ENCODE measurements around the gene SYNPR. TPM values are rescaled to one million over a fixed set of nuclear protein-coding genes. Genes with fewer than 3 reads are reported as not detected.

SYNPR gene
- 0.87 TPM for polyA plus RNA-seq (2013, experiment 1 of 4)
- polyA plus RNA-seq (2013, experiment 2 of 4) = 0.37 TPM
- polyA plus RNA-seq (2013, experiment 3 of 4) = 0.48 TPM
- polyA plus RNA-seq (2013, experiment 4 of 4) = 0.28 TPM

- peak within 1 kb of the TSS; percentile 52 for H3K4me3 ChIP-seq (ENCODE audit: insufficient read depth, low read depth, low read length)
- peaks cover 63% of the 10 kb centered on the region for H3K27me3 ChIP-seq (ENCODE audit: control insufficient read depth, insufficient read depth, low read length, poor library complexity, severe bottlenecking)
- H3K27ac ChIP-seq (ENCODE audit: insufficient read depth, low read depth, low read length, poor library complexity, severe bottlenecking) = no peak within 1 kb of the TSS
- H3K36me3 ChIP-seq (ENCODE audit: control insufficient read depth, insufficient read depth, low read length) = no peaks in the 10 kb centered on the region
- H3K9me3 ChIP-seq (ENCODE audit: control insufficient read depth, low read length) = no peaks in the 10 kb centered on the region
- 0 to 1% methylated on average over 44 to 45 of the region's 45 CpGs for WGBS, 2 experiments
- peaks cover 11% of the 10 kb centered on the region for H3K4me1 ChIP-seq (ENCODE audit: control insufficient read depth, insufficient read depth, low read length)
These were observed at the start of gene SYNPR for GRCh38 chr3:63278171-63279004. Gene SYNPR, plus strand, starts transcription at chr3:63278308.

- Histone ChIP-seq H3K36me3 (ENCODE audit: control insufficient read depth, insufficient read depth, low read length) (no peaks in the 10 kb centered on the region), H3K27me3 (ENCODE audit: control insufficient read depth, insufficient read depth, low read length, poor library complexity, severe bottlenecking) (no peaks in the 10 kb centered on the region), H3K9me3 (ENCODE audit: control insufficient read depth, low read length) (no peaks in the 10 kb centered on the region), H3K4me1 (ENCODE audit: control insufficient read depth, insufficient read depth, low read length) (peaks cover 4% of the 10 kb centered on the region), H3K27ac (ENCODE audit: insufficient read depth, low read depth, low read length, poor library complexity, severe bottlenecking) (no peak overlapping the region), H3K4me3 (ENCODE audit: insufficient read depth, low read depth, low read length) (no peak overlapping the region)
- WGBS, 2 experiments = 55 to 68% methylated on average over 5 to 6 of the region's 6 CpGs
These were observed 49.4 kb upstream of the SYNPR start for GRCh38 chr3:63228677-63229076.

GRCh38 chr3:63230146-63230545 is 48.0 kb upstream of the SYNPR start:
- Histone ChIP-seq H3K9me3 (ENCODE audit: control insufficient read depth, low read length) (no peaks in the 10 kb centered on the region), H3K36me3 (ENCODE audit: control insufficient read depth, insufficient read depth, low read length) (no peaks in the 10 kb centered on the region), H3K4me1 (ENCODE audit: control insufficient read depth, insufficient read depth, low read length) (peaks cover 4% of the 10 kb centered on the region), H3K4me3 (ENCODE audit: insufficient read depth, low read depth, low read length) (no peak overlapping the region), H3K27me3 (ENCODE audit: control insufficient read depth, insufficient read depth, low read length, poor library complexity, severe bottlenecking) (no peaks in the 10 kb centered on the region), H3K27ac (ENCODE audit: insufficient read depth, low read depth, low read length, poor library complexity, severe bottlenecking) (no peak overlapping the region)

GRCh38 chr3:63231643-63232042 is 46.5 kb upstream of the SYNPR start:
- Histone ChIP-seq H3K9me3 (ENCODE audit: control insufficient read depth, low read length) (no peaks in the 10 kb centered on the region), H3K36me3 (ENCODE audit: control insufficient read depth, insufficient read depth, low read length) (no peaks in the 10 kb centered on the region), H3K27ac (ENCODE audit: insufficient read depth, low read depth, low read length, poor library complexity, severe bottlenecking) (no peak overlapping the region), H3K27me3 (ENCODE audit: control insufficient read depth, insufficient read depth, low read length, poor library complexity, severe bottlenecking) (no peaks in the 10 kb centered on the region), H3K4me3 (ENCODE audit: insufficient read depth, low read depth, low read length) (no peak overlapping the region), H3K4me1 (ENCODE audit: control insufficient read depth, insufficient read depth, low read length) (peaks cover 4% of the 10 kb centered on the region)
- 91 to 99% methylated on average over 2 of the region's 2 CpGs for WGBS, 2 experiments

GRCh38 chr3:63232764-63233396 is 45.2 kb upstream of the SYNPR start:
- Histone ChIP-seq H3K27me3 (ENCODE audit: control insufficient read depth, insufficient read depth, low read length, poor library complexity, severe bottlenecking) (no peaks in the 10 kb centered on the region), H3K4me3 (ENCODE audit: insufficient read depth, low read depth, low read length) (no peak overlapping the region), H3K4me1 (ENCODE audit: control insufficient read depth, insufficient read depth, low read length) (peaks cover 2% of the 10 kb centered on the region), H3K9me3 (ENCODE audit: control insufficient read depth, low read length) (no peaks in the 10 kb centered on the region), H3K27ac (ENCODE audit: insufficient read depth, low read depth, low read length, poor library complexity, severe bottlenecking) (no peak overlapping the region), H3K36me3 (ENCODE audit: control insufficient read depth, insufficient read depth, low read length) (no peaks in the 10 kb centered on the region)
- WGBS, 2 experiments = 100% methylated on average over 1 to 2 of the region's 3 CpGs

- WGBS, 2 experiments = 94 to 95% methylated on average over 4 to 5 of the region's 5 CpGs
These were observed 37.7 kb upstream of the SYNPR start for GRCh38 chr3:63240381-63240902.

GRCh38 chr3:63242124-63242523 is 36.0 kb upstream of the SYNPR start:
- H3K4me3 ChIP-seq (ENCODE audit: insufficient read depth, low read depth, low read length) = no peak overlapping the region
- H3K4me1 ChIP-seq (ENCODE audit: control insufficient read depth, insufficient read depth, low read length) = no peaks in the 10 kb centered on the region
- H3K36me3 ChIP-seq (ENCODE audit: control insufficient read depth, insufficient read depth, low read length) = no peaks in the 10 kb centered on the region
- H3K27me3 ChIP-seq (ENCODE audit: control insufficient read depth, insufficient read depth, low read length, poor library complexity, severe bottlenecking) = no peaks in the 10 kb centered on the region
- 89 to 98% methylated on average over 2 of the region's 2 CpGs for WGBS, 2 experiments
- no peaks in the 10 kb centered on the region for H3K9me3 ChIP-seq (ENCODE audit: control insufficient read depth, low read length)
- no peak overlapping the region for H3K27ac ChIP-seq (ENCODE audit: insufficient read depth, low read depth, low read length, poor library complexity, severe bottlenecking)

More at GRCh38 chr3:63240381-63240902, 37.7 kb upstream of the SYNPR start:
- no peaks in the 10 kb centered on the region for H3K4me1 ChIP-seq (ENCODE audit: control insufficient read depth, insufficient read depth, low read length)
- no peak overlapping the region for H3K4me3 ChIP-seq (ENCODE audit: insufficient read depth, low read depth, low read length)
- H3K27me3 ChIP-seq (ENCODE audit: control insufficient read depth, insufficient read depth, low read length, poor library complexity, severe bottlenecking) = no peaks in the 10 kb centered on the region
- no peak overlapping the region for H3K27ac ChIP-seq (ENCODE audit: insufficient read depth, low read depth, low read length, poor library complexity, severe bottlenecking)
- H3K36me3 ChIP-seq (ENCODE audit: control insufficient read depth, insufficient read depth, low read length) = no peaks in the 10 kb centered on the region
- no peaks in the 10 kb centered on the region for H3K9me3 ChIP-seq (ENCODE audit: control insufficient read depth, low read length)

- H3K4me1 ChIP-seq (ENCODE audit: control insufficient read depth, insufficient read depth, low read length) = no peaks in the 10 kb centered on the region
- no peak overlapping the region for H3K4me3 ChIP-seq (ENCODE audit: insufficient read depth, low read depth, low read length)
- H3K27ac ChIP-seq (ENCODE audit: insufficient read depth, low read depth, low read length, poor library complexity, severe bottlenecking) = no peak overlapping the region
- H3K36me3 ChIP-seq (ENCODE audit: control insufficient read depth, insufficient read depth, low read length) = no peaks in the 10 kb centered on the region
- no peaks in the 10 kb centered on the region for H3K9me3 ChIP-seq (ENCODE audit: control insufficient read depth, low read length)
- H3K27me3 ChIP-seq (ENCODE audit: control insufficient read depth, insufficient read depth, low read length, poor library complexity, severe bottlenecking) = no peaks in the 10 kb centered on the region
- WGBS, 2 experiments = 99 to 100% methylated on average over 1 to 3 of the region's 3 CpGs
These were observed 33.6 kb upstream of the SYNPR start for GRCh38 chr3:63244486-63244885.

GRCh38 chr3:63245726-63246241 is 32.3 kb upstream of the SYNPR start:
- Histone ChIP-seq H3K36me3 (ENCODE audit: control insufficient read depth, insufficient read depth, low read length) (no peaks in the 10 kb centered on the region), H3K4me3 (ENCODE audit: insufficient read depth, low read depth, low read length) (no peak overlapping the region), H3K27me3 (ENCODE audit: control insufficient read depth, insufficient read depth, low read length, poor library complexity, severe bottlenecking) (no peaks in the 10 kb centered on the region), H3K4me1 (ENCODE audit: control insufficient read depth, insufficient read depth, low read length) (no peaks in the 10 kb centered on the region), H3K9me3 (ENCODE audit: control insufficient read depth, low read length) (no peaks in the 10 kb centered on the region), H3K27ac (ENCODE audit: insufficient read depth, low read depth, low read length, poor library complexity, severe bottlenecking) (no peak overlapping the region)
- 88 to 100% methylated on average over 1 of the region's 1 CpG for WGBS, 2 experiments

GRCh38 chr3:63248015-63248414 is 30.1 kb upstream of the SYNPR start:
- H3K27ac ChIP-seq (ENCODE audit: insufficient read depth, low read depth, low read length, poor library complexity, severe bottlenecking) = no peak overlapping the region
- no peak overlapping the region for H3K4me3 ChIP-seq (ENCODE audit: insufficient read depth, low read depth, low read length)
- H3K9me3 ChIP-seq (ENCODE audit: control insufficient read depth, low read length) = no peaks in the 10 kb centered on the region
- H3K4me1 ChIP-seq (ENCODE audit: control insufficient read depth, insufficient read depth, low read length) = no peaks in the 10 kb centered on the region
- no peaks in the 10 kb centered on the region for H3K27me3 ChIP-seq (ENCODE audit: control insufficient read depth, insufficient read depth, low read length, poor library complexity, severe bottlenecking)
- 48 to 49% methylated on average over 2 of the region's 2 CpGs for WGBS, 2 experiments
- no peaks in the 10 kb centered on the region for H3K36me3 ChIP-seq (ENCODE audit: control insufficient read depth, insufficient read depth, low read length)
